Cardiac muscle cell (in vitro differentiated cells and primary cell): ENCODE measurements around the gene FAM83C. TPM values are rescaled to one million over a fixed set of nuclear protein-coding genes. Genes with fewer than 3 reads are reported as not detected.

ENCODE experiments used
- DNase-seq, 2 donors: peaks; one replicate each; pipeline versions ENCODE4 v3.0.0 to v3.0.0-alpha.2; 2010 to 2017; ENCODE audit warnings: low read depth in 1 of 2, low spot score in 1 of 2
- H3K27ac ChIP-seq: fragments of 200-600 bp; sonication (generic); 2 replicates; pipeline ENCODE4 v1.5.1; 2016
- H3K27me3 ChIP-seq: fragments of 200-600 bp; sonication (generic); 2 replicates; pipeline ENCODE4 v1.6.0; 2016; ENCODE audit warnings: control low read depth
- H3K36me3 ChIP-seq: fragments of 200-600 bp; sonication (generic); 2 replicates; pipeline ENCODE4 v1.5.1; 2016; ENCODE audit warnings: control low read depth
- H3K4me1 ChIP-seq: fragments of 200-600 bp; sonication (generic); 2 replicates; pipeline ENCODE4 v1.8.1; 2017; ENCODE audit warnings: low read depth, mild to moderate bottlenecking, mixed run types
- H3K4me3 ChIP-seq: fragments of 200-600 bp; sonication (generic); 2 replicates; pipeline ENCODE4 v1.5.1; 2016; ENCODE audit warnings: mild to moderate bottlenecking
- H3K9me3 ChIP-seq: fragments of 200-600 bp; sonication (generic); 2 replicates; pipeline ENCODE4 v1.5.1; 2017; ENCODE audit warnings: low read depth, mild to moderate bottlenecking, control low read depth
- polyA plus RNA-seq: library from polyadenylated mRNA; unstranded; fragments of >200 nt; fragmentation: Nextera tagmentation; extraction: Ambion mirVana; gene quantifications from 2 replicates; pipeline ENCODE4 v1.2.1, GENCODE V29; 2016
- total RNA-seq: library from RNA; depleted of rRNA; stranded (reverse); fragments of >200 nt; gene quantifications from 2 replicates; pipeline ENCODE4 v1.2.3, GENCODE V29; 2016
- TF ChIP-seq, protein P1 (sequence below): IDR thresholded peaks from 2 replicates; pipeline ENCODE4 v1.5.1; 2012; ENCODE audit warnings: low read depth, mild to moderate bottlenecking, low read length

Gene FAM83C
- total and polyA plus RNA-seq, 2 experiments from 2014 or later, result not detected

DNA sequence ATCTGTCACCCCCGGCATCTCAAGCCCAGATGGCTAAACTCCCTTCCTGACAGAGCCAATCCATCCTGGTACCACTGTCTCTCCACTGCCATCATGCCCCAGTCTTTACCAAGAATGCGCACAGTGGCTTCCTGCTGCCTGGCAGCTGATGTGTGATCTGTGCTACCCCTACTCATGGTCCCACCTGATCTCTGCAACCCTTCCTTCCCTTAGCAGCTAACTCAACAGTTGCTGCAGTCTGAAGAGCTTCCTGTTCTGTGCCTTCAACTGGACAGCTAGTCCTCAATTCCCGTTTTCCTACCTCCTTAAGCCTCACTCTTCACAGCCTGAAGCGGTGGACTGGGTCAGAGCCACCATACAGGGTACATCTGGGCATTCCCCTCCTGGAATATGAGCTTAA lies 7.6 kb upstream of the FAM83C start:
- H3K4me3 ChIP-seq, result no peak overlapping the region
- H3K27ac ChIP-seq, result no peak overlapping the region
- H3K27me3 ChIP-seq, result no peaks in the 10 kb centered on the region
- no peaks in the 10 kb centered on the region for H3K36me3 ChIP-seq
- no peak for DNase-seq
- TF ChIP-seq, protein P1, sequence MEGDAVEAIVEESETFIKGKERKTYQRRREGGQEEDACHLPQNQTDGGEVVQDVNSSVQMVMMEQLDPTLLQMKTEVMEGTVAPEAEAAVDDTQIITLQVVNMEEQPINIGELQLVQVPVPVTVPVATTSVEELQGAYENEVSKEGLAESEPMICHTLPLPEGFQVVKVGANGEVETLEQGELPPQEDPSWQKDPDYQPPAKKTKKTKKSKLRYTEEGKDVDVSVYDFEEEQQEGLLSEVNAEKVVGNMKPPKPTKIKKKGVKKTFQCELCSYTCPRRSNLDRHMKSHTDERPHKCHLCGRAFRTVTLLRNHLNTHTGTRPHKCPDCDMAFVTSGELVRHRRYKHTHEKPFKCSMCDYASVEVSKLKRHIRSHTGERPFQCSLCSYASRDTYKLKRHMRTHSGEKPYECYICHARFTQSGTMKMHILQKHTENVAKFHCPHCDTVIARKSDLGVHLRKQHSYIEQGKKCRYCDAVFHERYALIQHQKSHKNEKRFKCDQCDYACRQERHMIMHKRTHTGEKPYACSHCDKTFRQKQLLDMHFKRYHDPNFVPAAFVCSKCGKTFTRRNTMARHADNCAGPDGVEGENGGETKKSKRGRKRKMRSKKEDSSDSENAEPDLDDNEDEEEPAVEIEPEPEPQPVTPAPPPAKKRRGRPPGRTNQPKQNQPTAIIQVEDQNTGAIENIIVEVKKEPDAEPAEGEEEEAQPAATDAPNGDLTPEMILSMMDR, result no peak
- peaks cover 14% of the 10 kb centered on the region for H3K4me1 ChIP-seq
- H3K9me3 ChIP-seq, result no peaks in the 10 kb centered on the region

DNA sequence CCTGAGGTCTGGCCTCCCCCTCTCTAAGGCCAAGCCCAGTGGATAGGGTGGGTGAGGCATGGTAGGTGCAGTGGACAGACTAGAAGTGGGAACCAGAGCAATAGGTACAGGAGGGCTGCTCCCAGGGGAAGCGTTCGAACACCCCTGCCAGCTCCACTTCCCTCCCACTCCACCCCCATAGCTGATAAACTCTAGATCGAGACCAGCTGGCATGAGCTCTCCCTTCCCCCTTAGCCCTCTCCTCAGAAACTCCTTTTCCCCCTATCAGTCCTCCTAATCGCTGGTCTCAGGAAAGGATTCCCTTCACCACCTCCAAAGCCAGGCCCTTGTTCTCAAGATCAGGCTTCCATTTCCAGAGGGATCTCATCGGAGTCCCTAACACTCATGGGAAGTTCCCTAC lies 6.0 kb upstream of the FAM83C start:
- TF ChIP-seq, protein P1, result no peak

DNA sequence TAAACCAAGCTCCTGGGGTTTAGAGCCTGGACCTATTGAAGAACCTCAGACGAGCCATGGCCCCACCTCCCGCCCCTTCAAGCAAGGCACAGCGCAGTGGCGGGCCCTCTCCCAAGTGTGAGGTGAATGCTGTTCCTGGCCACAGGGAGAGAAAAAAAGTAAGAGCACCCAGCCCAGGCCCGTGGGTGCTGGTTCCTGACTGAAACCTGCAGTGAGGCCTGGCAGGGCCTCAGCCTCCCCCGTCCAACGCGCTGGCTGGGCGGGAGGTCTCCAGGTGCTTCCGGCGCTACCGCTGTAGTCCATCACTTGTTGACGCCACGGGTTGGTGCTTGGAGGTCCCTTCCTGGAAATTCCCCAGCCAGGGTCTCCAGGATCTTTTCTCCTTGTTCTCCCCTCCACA lies 5.5 kb upstream of the FAM83C start:
- H3K27ac ChIP-seq, result no peak overlapping the region
- DNase-seq, result no peak
- no peaks in the 10 kb centered on the region for H3K27me3 ChIP-seq
- no peaks in the 10 kb centered on the region for H3K36me3 ChIP-seq
- TF ChIP-seq, protein P1, result no peak
- peaks cover 21% of the 10 kb centered on the region for H3K4me1 ChIP-seq
- H3K9me3 ChIP-seq, result no peaks in the 10 kb centered on the region
- no peak overlapping the region for H3K4me3 ChIP-seq

More for the DNA sequence above, 6.0 kb upstream of the FAM83C start:
- no peak for DNase-seq
- H3K4me1 ChIP-seq, result peaks cover 16% of the 10 kb centered on the region
- no peak overlapping the region for H3K4me3 ChIP-seq
- no peak overlapping the region for H3K27ac ChIP-seq
- H3K9me3 ChIP-seq, result no peaks in the 10 kb centered on the region
- no peaks in the 10 kb centered on the region for H3K27me3 ChIP-seq
- H3K36me3 ChIP-seq, result no peaks in the 10 kb centered on the region

DNA sequence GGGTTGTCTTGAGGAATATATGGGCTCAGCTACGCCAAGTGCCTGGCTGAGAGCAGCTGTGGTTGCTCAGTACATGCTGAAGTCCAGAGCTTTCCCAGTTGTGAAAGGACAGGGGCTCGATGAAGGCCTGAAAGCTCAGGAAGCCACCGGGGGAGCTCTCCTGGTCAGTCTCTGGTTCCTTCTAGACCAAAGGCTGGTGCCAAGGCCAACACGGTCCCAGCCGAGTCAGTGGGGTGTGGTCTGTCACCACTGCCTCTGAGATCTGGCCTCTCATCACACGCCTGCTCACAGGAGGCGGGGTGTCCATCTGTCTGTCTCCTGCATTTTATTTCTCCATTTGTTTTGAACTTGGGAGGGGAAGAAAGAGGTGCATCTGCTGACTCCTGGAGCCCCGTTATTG lies 4.9 kb upstream of the FAM83C start:
- H3K9me3 ChIP-seq, result no peaks in the 10 kb centered on the region
- no peaks in the 10 kb centered on the region for H3K27me3 ChIP-seq
- no peaks in the 10 kb centered on the region for H3K36me3 ChIP-seq
- no peak overlapping the region for H3K4me3 ChIP-seq
- TF ChIP-seq, protein P1, result no peak
- H3K4me1 ChIP-seq, result peaks cover 23% of the 10 kb centered on the region
- H3K27ac ChIP-seq, result no peak overlapping the region
- no peak for DNase-seq

DNA sequence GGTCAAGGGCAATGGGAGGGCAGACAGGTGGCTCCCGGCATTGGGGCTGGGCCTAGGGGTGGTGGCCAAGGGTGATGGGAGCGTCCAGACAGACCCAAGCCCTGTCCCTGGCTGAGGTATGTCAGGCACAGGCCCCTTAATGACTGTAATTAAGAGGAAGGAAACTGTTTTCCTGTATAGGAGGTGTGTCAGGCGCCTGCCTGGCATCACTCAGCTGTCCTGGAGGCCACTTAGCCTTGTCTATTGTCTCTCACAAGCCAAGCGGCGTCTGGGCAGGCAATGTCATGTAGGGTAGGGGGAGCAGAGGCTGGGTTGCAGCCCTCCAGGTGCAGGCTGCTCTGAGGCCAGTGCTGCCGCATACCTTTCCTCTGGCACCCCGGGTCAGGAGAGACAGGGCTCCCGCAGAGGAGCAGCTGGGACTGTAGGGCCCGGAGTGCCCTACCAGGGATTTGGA lies 3.9 kb upstream of the FAM83C start:
- TF ChIP-seq, protein P1, result no peak
- Histone ChIP-seq H3K4me3 (no peak overlapping the region), H3K27ac (peak overlapping the region; percentile 1), H3K36me3 (no peaks in the 10 kb centered on the region), H3K9me3 (no peaks in the 10 kb centered on the region), H3K27me3 (no peaks in the 10 kb centered on the region), H3K4me1 (peaks cover 23% of the 10 kb centered on the region)
- DNase-seq, result peak in 1 of 2 donors; percentile 62

DNA sequence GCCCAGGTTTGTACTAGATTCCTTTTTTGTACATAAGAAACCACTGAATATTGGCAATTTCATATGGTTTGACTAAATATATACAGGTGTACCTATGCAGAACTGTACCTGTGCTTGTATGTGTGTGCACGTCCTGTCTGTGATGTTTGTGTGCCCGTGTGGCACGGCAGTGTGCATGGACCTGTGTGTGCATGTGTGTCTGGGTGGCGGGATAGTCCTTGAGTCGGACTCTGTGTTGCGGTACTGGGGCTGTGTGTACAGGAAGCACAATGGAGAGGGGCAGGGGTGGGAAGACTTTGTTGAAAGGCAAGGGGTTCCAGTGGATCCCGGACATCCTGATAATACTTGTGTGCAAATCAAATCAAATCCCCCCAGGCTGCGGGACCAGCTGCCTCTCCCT lies 3.4 kb upstream of the FAM83C start:
- no peak for DNase-seq
- Histone ChIP-seq H3K9me3 (no peaks in the 10 kb centered on the region), H3K27me3 (no peaks in the 10 kb centered on the region), H3K4me3 (no peak overlapping the region), H3K36me3 (no peaks in the 10 kb centered on the region), H3K4me1 (peaks cover 23% of the 10 kb centered on the region), H3K27ac (peak overlapping the region; percentile 1)
- TF ChIP-seq, protein P1, result no peak
